NCI-H187 (cell line): ENCODE measurements around the gene IRAK3.

Experiments used
- DNase-seq, 2 experiments: peaks; one replicate each; lab custom pipeline; 2025; lab: John Stamatoyannopoulos, UW

The IRAK3 gene

GRCh38 chr12:66188584-66189485, at the start of gene IRAK3:
Gene IRAK3 (plus strand): TSS chr12:66189214. CDS start chr12:66189300, 86 bp downstream.
- no peak for DNase-seq

- DNase-seq = no peak
Measured at GRCh38 chr12:66139328-66139727, 49.7 kb upstream of the IRAK3 start.

GRCh38 chr12:66140731-66141130, 48.3 kb upstream of the IRAK3 start:
- no peak for DNase-seq

- DNase-seq = no peak
Measured at GRCh38 chr12:66141299-66141698, 47.7 kb upstream of the IRAK3 start.

GRCh38 chr12:66142826-66143225, 46.2 kb upstream of the IRAK3 start:
- no peak for DNase-seq

- no peak for DNase-seq
Measured at GRCh38 chr12:66143868-66144267, 45.1 kb upstream of the IRAK3 start.

GRCh38 chr12:66144791-66145754, 43.9 kb upstream of the IRAK3 start:
- no peak for DNase-seq

GRCh38 chr12:66149702-66150398, 39.2 kb upstream of the IRAK3 start:
- no peak for DNase-seq

GRCh38 chr12:66152732-66153131, 36.3 kb upstream of the IRAK3 start:
- no peak for DNase-seq

GRCh38 chr12:66154776-66155175, 34.2 kb upstream of the IRAK3 start:
- no peak for DNase-seq

GRCh38 chr12:66156654-66157053, 32.4 kb upstream of the IRAK3 start:
- DNase-seq = no peak

- DNase-seq = no peak
Measured at GRCh38 chr12:66159123-66159522, 29.9 kb upstream of the IRAK3 start.

GRCh38 chr12:66160704-66161103, 28.3 kb upstream of the IRAK3 start:
- DNase-seq = no peak

- DNase-seq = no peak
Measured at GRCh38 chr12:66162701-66163100, 26.3 kb upstream of the IRAK3 start.

GRCh38 chr12:66163289-66163688, 25.7 kb upstream of the IRAK3 start:
- DNase-seq = no peak

GRCh38 chr12:66164349-66164821, 24.6 kb upstream of the IRAK3 start:
- no peak for DNase-seq

GRCh38 chr12:66165141-66165540, 23.9 kb upstream of the IRAK3 start:
- DNase-seq = no peak

GRCh38 chr12:66166561-66166960, 22.5 kb upstream of the IRAK3 start:
- DNase-seq = no peak

- DNase-seq = no peak
Measured at GRCh38 chr12:66168410-66168809, 20.6 kb upstream of the IRAK3 start.

GRCh38 chr12:66169221-66170170, 19.5 kb upstream of the IRAK3 start, which contains the start of gene TMBIM4:
Gene TMBIM4 (minus strand): TSS chr12:66169996. CDS start chr12:66169951, 45 bp downstream.
- DNase-seq = peak; percentile 69 to 97

GRCh38 chr12:66170606-66171005, 18.4 kb upstream of the IRAK3 start:
- no peak for DNase-seq
